G401 (cell line): ENCODE data around the gene AP5S1. TPM values are rescaled to one million over a fixed set of nuclear protein-coding genes. Genes with fewer than 3 reads are reported as not detected.

Source experiments
- DNase-seq: peaks from one replicate; pipeline ENCODE4 v3.0.0-alpha.2; 2015; ENCODE audit warnings: low spot score
- in situ Hi-C: cut with HindIII; loops from 2 replicates; pipeline ENCODE4 v1.10.0; 2016; ENCODE audit warnings: low sequenced_read_pairs, mixed read lengths
- total RNA-seq: library from RNA; depleted of rRNA; stranded (reverse); fragments of >200 nt; shearing (Covaris generic); gene quantifications from 2 replicates; pipeline ENCODE4 v1.2.3, GENCODE V29; 2014; rRNA removed

The AP5S1 gene, protein sequence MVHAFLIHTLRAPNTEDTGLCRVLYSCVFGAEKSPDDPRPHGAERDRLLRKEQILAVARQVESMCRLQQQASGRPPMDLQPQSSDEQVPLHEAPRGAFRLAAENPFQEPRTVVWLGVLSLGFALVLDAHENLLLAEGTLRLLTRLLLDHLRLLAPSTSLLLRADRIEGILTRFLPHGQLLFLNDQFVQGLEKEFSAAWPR
- 9.8 and 17.8 TPM in 2 replicates for total RNA-seq

DNA sequence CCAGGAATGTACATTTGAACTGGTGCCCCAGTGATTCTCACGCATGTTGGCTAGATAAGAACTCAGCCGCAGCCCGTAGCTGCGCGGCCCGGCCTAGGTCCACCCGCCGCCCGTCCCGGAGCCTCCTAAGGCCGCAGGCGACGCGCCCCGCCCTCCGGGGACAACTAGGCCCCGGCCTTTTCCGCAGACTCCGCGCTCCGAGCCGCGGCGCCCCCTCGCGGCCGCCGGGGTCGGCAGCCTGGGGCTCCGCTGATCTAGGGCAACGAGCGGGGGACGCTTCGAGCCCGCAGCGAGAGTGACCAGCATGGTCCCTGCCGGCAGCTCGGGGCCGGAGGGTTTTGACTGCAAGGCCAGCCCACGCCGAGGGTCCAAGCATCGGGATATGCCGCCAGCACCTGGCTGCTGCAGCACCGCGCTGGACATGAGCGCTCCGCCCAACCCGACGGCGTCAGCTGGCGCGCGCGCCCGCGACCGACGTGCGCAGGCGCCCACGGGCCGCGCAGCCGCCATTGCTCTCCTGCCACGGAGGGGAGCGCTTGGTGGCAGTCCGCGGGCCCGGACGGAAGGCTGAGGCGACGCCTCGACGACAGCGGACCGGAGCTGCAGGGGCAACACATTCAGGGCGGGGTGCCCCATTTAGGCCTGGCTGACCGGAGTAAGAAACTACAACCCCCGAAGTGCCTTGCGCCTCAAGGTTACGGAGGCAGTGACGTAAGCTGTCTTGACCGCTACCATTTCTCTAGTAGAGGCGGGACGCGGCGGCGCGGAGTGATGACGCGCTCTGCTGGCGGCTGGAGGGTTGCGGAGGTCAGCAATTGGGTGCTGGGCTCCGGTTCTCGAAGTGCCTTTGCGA lies at the start of gene AP5S1:
Gene AP5S1, plus strand, starts transcription at position 500 of the 853 bp plus-strand sequence. CDS start 1,571 bp downstream, outside the sequence.
- in situ Hi-C loops: no loop called here
- peak; percentile 96 for DNase-seq

DNA sequence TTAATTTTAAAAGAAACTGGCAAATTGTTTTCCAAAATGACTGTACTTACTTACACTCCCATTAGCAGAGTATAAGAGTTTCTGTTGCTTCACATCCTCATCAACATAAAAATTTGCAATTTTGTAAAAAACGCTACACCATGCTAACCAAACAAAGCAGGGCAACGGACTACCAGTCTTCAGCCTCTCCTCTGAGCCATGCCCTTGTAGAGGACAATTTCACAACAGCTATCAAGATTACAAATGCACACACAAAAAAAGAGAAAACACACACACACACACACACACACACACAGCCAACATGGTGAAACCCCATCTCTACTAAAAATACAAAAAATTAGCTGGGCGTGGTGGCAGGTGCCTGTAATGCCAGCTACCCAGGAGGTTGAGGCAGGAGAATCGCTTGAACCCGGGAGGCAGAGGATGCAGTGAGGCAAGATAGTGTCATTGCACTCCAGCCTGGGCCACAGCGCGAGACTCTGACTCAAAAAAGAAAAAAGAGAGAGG lies 48.7 kb upstream of the AP5S1 start:
- no peak for DNase-seq
- in situ Hi-C loops: no loop called here

GRCh38 chr20:3775457-3776108 lies 44.8 kb upstream of the AP5S1 start:
- in situ Hi-C loops: no loop called here
- no peak for DNase-seq

DNA sequence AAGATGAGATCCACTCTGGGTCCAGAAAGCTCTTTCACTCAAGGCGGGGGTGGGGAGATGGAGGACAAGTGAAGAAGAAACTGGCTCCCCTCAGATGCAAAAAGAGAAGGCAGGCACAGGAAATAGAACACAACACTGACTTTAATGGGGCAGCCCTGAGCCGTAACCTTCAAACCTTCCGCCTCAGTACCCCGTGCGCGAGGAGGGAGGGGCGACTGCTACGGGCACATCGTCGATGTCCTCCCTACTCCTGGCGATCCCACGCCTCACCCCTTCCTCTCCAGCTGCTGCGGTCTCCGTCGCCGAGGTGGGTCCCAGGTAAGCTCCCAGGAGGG lies 43.0 kb upstream of the AP5S1 start:
- no peak for DNase-seq
- in situ Hi-C loops: no loop called here

GRCh38 chr20:3777716-3778629 lies 42.4 kb upstream of the AP5S1 start:
- peak; percentile 58 for DNase-seq

DNA sequence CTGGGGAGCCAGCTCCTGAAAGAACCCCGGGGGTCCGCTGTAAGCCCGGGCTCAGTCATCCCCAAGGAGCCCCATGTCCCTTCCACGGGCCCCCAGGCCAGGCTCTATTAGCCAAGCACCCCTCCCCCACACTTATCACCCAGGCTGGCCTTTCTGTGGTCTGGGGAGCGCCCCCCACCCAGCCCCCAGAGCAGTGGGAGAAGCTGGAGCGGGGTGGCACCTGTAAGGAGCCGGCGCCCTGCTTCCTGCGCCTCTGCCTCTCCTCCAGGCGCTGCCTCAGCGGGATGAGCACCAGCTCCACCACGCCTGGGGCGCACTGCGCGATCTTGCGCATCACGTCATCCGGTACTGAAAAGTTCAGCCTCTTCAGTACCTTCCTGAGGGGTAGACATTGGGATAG lies 41.4 kb upstream of the AP5S1 start:
- DNase-seq: no peak
- in situ Hi-C loops: no loop called here

More at GRCh38 chr20:3777716-3778629, 42.4 kb upstream of the AP5S1 start:
- in situ Hi-C loops: no loop called here

DNA sequence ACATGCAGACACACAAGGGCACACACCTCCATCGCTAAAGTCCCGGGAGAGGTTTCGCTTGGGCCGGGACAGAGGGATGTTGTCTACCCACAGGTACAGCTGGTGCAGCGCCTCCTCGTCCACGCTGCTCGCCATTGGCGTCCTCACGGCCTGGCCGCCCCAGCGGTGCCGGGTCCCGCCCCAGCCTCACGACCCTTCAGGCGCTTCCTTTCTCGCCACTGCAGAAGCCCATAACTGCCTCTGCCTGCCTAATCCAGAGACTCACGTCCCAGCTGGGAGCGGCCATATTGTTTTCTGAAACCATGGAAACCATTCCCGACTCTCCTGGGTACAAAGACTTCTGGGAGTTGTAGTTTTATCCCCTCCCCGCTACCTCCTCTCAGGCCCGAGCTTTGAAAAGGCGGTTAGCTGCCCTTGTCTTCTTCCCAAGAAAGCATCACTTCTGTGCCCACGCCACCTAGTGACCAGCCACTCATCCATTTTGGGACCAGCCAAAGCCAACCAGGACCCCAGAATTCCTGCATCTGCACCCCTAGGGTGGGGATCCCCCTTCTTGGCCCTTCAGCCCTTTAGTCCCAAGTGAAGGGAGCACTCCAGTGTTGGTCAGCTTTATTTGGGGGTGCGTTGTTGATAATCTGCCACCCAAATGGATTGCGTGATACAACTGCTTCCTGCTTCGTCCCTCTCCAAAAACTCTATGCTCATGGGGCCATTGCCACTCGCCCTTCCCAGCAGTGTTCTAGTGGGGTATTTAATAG lies 39.0 kb upstream of the AP5S1 start, which contains the start of gene SPEF1:
Gene SPEF1, minus strand, starts transcription at position 296 of the 758 bp plus-strand sequence. Its CDS starts 161 bp downstream, at position 135.
- DNase-seq: peak; percentile 97
- in situ Hi-C loops: no loop called here

DNA sequence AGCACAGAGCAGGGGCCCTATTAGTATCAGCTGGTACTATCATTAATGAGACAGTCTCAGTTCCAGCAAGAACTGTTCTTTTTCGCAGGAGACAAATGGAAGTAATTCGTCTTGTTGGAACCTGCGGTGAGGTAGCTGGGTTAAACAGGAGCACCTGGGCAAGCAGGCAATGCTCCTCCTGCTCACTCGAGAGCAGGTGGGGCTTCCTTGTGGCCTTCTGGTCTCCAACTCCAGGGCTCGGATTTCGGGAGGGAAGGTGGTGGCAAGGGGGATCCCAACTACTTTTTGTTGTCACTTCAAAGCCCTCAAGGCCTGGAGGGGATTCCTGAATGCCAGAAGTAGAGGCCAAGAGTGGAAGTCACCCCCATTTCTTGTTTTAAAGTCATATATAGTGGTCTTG lies 37.8 kb upstream of the AP5S1 start:
- in situ Hi-C loops: no loop called here
- DNase-seq: no peak

- no peak for DNase-seq
- in situ Hi-C loops: no loop called here
Measured at GRCh38 chr20:3783068-3783489, 37.3 kb upstream of the AP5S1 start.

GRCh38 chr20:3783511-3784195 lies 36.7 kb upstream of the AP5S1 start:
- in situ Hi-C loops: no loop called here
- no peak for DNase-seq

DNA sequence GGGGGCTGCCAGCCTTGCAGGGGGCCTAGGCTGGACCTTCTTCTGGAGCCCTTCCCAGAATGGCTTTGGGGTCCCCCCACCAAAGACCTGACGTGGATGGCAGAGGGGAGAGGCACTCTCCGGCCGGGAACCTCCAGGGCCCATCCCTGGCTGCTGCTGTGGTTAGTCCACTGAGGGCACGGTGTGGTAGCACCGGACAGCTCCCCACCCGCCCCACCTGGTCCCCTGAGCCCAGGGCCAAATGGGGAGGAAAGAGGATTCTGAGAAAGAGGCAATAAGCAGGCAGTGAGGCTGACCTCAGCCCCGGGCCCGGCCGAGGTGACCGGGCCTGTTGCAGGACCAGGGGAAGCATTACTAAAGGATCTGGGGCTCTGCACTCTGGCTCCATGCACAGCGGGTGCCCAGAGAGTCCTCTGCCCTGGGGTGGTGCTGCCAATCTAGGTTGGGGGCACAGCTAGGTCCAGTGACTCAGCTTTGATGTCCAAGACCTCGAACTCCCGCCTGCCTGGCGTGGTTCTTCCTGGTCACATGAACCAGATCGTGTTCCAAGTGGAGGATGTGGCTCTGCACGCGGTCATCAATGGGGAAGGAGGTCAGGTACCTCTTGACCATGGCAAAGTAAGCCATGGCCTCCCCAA lies 36.0 kb upstream of the AP5S1 start:
- in situ Hi-C loops: no loop called here
- no peak for DNase-seq

DNA sequence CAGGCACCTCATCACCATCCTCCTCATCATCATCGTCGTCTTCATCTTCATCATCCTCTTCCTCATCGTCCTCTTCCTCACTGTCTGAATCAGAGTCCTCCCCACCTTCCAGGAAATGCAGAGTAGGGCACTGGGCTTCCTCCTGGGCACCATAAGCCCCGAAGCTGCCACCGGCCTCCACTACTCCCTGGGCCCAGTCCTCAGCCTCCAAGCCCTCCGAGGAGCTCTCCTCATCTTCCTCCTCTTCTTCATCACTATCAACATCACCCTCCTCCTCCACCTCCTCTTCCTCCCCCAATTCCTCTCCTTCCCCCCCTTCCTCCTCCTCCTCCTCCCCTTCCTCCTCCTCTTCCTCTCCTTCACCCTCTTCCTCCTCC lies 35.5 kb upstream of the AP5S1 start:
- no peak for DNase-seq
- in situ Hi-C loops: no loop called here

GRCh38 chr20:3785240-3786125 lies 34.9 kb upstream of the AP5S1 start:
- no peak for DNase-seq
- in situ Hi-C loops: no loop called here

- DNase-seq: no peak
Measured at GRCh38 chr20:3786126-3786484, 34.2 kb upstream of the AP5S1 start.

DNA sequence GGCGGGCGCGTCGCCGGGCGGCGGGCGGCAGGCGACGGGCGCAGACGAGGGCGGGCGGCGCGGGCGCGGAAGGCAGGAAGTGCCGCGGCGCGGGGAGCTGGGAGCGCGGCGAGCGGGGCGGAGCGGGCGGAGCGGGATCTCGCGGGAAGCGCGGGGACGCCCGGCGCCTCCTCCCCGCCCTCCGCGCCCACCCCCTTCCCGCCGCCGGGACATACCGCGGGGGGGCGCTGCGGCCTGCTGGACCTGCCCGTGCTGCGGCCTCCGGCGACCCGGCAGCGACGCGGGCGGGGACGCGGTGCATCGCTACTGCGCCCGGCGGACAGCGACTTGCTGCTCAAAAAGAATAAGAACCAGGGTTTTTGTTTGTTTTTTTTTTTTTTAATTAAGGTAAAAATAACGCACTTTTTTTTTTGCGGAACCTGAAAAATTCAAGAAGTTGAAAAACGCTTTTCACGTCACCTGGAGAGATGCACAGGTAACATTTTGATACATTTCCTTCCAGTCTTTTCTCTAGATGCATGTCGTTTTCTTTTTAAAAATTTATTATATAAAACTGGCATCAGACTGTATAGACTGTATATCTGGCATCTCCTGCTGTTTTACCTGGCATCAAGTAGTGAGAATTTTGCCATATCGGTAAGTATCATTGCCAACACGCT lies 33.6 kb upstream of the AP5S1 start, which contains the start of gene CENPB:
Gene CENPB, minus strand, starts transcription at position 76 of the 659 bp plus-strand sequence. CDS start 257 bp downstream, outside the sequence.
- in situ Hi-C loops: no loop called here
- peak; percentile 83 for DNase-seq

More at GRCh38 chr20:3786126-3786484, 34.2 kb upstream of the AP5S1 start:
- in situ Hi-C loops: no loop called here
